NCI-H2196 treated with DMSO at 0.1 percent for 48 hours (cell line): ENCODE data around the gene PEX11A.
"Not testable (repeated sequence)": the region's sequence is repeated elsewhere in the genome, so short reads cannot be mapped to it uniquely, and the experiment has no call there.

Source experiments
- DNase-seq: peaks from one replicate; lab custom pipeline; 2025; ENCODE audit not compliant: unreplicated experiment; lab: John Stamatoyannopoulos, UW

The PEX11A gene, protein sequence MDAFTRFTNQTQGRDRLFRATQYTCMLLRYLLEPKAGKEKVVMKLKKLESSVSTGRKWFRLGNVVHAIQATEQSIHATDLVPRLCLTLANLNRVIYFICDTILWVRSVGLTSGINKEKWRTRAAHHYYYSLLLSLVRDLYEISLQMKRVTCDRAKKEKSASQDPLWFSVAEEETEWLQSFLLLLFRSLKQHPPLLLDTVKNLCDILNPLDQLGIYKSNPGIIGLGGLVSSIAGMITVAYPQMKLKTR

DNA sequence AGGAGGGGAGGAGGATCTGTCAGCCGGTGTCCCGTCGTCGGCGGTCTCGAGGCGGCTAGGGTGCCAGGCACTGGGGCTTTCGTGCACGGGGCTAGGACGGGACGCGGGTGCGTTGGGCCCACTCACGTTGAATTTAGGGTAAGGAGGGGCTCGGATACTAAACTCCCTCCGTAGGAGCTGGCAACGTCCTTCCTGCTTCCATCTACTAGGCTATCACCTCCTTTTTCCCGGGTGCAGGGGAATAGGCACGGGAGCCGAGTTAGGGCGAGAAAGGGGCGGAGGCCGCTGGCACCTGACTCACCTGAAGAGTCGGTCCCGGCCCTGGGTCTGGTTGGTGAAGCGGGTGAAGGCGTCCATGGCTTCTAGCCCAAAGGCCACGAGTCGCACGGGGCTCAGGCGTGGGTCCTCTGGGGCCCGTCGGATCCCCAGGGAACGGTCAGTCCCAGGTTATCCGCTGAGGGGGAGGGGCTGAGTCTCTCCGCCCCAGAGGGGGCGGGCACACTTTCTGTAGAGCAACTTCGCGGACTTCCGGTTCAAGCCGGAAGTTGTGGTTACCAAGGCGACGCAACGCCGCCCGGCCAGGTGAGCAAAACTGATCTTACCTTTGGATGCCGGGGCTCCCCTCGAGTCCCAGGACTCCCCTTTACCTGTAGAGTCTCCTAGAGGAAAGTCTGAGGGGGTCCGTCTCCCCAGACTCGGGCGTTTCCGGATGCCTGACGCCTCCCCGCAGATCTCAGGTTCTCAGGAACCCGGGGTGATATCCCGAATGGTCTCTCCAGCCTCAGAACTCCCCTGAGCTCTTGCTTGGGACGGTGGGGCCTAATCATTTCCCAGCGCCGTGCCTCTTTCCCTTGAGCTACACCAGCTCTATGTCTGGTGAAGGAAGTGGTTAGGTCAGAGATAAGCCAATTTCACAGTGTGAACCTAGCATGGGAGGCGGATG is at the start of gene PEX11A, which contains the start of gene WDR93:
PEX11A (minus strand) TSS at position 479 of the 943 bp plus-strand sequence; CDS start at position 357, 122 bp downstream.
WDR93 (plus strand) TSS at position 536 of the 943 bp plus-strand sequence. CDS start 10,936 bp downstream, outside the sequence.
- DNase-seq = peak; percentile 58

DNA sequence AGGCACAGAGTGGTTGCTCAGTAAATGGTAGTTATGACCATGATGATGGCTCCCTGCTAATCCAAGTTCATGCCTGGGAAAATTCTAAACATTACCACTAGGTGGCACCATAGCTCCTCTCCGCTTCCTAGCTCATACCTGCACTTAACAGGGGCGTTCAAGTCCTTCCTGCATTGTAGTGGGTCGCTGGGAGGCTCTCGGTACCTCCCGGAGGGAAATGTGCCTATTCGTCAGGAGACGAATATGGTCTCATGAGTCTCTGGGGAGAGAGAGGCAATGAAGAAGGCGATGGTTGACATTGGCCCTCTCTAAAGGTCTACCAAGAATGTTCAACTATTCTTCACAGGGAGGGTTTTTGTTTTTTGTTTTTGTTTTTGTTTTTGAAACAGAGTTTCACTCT is 49.6 kb upstream of the PEX11A start:
- peak; percentile 18 for DNase-seq

DNA sequence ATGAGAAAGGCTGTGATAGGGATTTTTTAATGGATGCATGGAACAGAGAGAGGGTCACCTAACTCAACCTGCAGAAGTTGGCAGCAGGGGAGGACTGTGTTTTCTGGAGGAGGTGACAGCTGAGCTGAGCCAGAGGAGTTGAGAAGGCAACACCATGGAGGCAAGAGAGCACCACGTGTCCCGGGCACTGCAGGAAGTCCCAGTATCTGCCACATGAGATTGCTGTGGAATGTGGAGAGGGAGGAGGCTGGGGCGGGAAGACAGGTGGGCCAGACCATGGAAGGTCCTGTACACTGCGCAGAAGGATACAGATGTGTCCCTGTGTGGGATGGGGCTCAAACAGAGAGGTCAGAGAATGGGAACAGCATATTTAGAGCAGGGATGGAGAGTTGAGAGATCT is 45.2 kb upstream of the PEX11A start:
- DNase-seq = no peak

DNA sequence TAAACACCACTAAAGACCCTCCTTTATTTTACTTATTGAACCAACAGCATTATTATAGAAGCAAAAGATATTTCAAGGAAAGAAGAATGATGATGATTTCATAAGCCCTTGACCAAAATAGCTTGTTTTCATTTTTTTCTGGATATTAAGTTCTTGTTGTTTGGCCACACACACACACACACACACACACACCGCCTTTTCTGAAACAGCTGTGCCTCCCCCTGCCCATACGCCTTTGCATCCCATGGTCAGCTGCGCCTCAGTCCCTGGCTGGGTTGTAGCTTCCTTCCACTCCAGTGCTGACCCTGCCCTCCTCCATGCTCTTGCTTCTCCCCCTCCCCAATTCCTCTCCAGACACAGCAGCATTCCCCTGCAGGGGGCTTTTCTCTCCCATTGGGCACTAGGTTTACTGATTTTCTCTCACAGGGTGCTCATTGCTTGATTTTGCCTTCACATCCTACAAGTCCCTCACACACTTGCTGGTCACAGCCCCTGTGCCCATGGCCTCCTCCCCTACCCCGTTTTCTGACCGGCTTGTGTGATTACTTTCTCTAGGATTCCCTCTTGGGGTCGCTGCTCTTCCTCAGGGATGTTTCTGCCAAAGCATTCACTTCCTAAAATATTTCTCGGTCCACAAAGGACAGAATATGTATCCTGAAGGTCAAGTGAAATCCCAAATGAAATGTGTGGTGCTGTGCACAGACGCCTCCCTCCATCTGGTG is 42.1 kb upstream of the PEX11A start:
- DNase-seq = no peak

DNA sequence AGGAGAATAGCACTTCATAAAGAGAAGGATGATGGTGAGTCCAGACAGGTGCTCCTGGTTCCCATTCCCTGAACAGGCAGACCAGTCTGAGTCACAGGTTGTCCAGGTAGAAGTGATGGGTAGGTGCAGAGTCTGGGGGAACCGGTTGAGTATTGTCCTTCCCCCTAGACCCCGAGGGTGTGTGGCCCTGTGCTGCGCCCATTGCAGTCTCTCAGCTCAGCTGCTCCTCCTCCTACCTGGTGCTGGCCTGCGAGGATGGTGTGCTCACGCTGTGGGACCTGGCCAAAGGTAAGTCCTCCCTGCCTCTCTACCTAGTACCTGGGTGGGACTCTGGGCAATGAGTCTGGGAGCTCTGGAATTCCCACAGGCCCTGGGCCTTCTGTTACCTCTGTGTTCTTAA is 40.7 kb upstream of the PEX11A start:
- no peak for DNase-seq

DNA sequence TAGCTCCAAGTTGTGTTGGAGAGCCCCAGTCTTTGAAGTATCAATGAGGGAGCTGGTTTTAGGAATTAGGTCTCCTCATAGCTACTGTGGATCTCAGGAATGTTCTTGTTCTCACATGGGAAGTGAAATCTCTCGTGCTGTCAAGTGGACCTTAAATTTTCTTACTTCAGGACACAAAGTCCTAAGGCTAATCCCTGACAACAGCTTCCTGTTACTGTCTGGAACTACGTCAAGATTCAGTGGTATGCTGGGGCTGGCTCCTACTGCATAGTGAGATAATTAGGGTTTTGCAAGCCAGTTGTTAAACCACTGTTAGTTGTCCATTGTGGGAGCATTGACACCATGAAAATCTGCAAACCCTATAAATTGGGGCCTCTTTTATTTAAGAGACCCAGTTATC is 37.7 kb upstream of the PEX11A start:
- no peak for DNase-seq

DNA sequence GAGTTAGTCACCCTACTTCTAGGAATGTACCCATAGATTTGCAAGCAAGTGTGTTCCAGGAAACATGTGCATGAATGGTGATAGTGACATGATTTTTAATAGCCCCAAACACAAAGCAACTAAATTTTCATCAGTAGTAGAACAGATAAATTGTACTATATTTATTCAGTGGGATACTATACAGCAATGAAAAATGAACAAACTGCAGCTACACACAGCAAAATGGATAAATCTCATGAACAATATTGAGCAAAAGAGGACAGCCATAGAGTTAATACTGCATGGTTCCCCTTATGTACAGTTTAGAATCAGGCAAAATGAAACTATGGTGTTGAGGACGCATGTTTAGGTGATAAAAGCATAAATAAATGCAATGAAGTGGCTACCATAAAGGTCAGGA is 34.5 kb upstream of the PEX11A start:
- no peak for DNase-seq

DNA sequence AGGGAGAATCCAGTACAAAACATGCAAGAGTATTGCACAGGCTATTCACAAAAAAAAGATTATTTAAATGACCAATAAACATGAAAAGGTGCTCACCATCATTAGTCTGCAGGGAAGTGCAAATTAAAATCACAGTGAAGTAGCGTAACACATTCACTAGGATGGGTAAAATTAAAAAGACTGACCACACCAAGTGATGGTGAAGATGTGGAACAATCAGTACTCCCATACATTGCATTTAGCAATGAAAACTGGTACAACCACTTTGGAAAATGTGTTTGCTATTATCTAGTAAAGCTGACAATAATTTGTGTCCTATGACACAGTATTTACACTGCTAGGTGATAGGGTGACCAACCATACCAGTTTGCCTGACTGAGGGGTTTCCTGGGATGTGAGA is 34.1 kb upstream of the PEX11A start:
- no peak for DNase-seq

DNA sequence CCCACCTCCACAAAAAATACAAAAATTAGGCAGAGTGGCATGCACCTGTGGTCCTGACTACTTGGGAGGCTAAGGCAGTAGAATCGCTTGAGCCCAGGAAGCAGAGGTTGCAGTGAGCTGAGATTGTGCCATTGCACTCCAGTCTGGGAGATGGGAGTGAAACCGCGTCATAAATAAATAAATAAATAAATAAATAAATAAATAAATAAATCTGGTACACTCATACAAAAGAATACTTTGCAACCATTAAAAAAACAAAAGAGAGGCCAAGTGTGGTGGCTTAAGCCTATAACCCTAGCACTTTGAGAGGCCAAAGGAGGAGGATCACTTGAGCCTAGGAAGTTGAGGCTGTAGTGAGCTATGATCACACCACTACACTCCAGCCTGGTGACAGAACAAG is 32.5 kb upstream of the PEX11A start:
- DNase-seq = no peak

DNA sequence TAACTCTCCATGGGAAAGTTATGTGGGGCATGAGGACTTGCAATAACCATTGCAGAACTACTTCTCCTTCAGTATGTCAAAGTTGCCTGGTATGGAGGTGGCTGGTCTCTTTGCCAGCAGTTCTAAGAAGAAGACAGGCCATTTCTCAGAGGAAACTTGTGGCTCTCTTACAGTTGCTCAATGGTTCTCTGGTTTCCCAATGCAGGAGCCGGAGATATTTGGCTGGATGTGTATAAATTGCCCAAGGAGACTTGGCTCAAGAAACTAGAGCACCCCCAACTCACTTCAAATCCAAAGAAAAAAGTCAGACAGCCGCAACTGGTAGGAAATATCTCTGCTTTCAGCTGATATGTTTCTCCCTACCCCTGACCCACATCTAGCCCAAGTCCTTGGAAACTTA is 24.2 kb upstream of the PEX11A start:
- no peak for DNase-seq

DNA sequence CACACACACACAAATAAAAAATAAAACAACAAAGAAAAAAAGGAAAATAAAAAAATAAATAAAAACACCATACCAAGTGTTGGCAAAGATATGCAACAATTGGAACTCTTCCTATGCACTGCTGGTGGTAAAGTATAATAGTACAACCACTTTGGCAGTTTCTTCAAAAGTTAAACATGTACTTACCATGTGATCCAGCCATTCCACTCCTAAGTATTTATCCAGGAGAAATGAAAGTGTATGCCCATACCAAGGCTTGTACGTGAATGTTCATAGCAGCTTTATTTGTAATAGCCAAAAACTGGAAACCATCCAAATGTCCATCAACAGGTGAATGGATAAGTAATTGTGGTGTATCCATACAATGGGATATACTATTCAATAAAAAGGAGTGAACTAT is 17.0 kb upstream of the PEX11A start:
- DNase-seq = no peak

DNA sequence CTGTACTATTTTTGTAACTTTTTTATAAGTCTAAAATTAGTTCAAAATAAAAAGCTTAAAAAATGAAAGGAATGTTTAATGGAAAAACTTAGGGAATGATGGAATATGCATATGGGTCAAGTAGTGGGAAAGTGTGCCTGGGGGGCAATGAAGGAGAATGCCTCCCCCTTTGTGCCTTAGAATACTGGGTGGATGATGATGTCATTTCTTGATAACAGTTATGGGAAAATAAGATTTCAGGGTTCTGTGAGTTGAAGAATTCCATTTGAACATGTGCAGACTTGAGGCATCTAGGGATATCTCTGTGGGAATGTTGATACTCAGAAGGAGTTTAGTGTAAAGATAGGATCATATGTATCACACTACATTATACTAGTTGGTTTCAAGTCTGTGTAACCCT is 13.9 kb upstream of the PEX11A start:
- DNase-seq = no peak

DNA sequence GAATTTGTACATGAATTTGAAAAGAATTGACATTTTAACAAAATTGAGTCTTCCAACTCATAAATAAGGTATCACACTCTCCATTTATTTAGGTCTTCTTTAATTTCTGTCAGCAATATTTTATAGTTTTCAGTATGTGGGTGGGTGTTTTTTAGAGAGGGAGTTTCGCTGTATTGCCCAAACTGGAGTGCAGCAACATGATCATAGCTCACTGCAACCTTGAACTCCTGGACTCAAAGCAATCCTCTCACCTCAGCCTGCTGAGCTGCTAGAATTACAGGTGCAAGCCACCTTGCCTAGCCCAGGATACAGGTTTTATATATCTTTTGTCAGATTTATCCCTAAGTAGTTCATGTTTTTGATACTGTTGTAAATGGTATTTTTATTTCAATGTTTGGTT is 4.6 kb upstream of the PEX11A start:
- no peak for DNase-seq

DNA sequence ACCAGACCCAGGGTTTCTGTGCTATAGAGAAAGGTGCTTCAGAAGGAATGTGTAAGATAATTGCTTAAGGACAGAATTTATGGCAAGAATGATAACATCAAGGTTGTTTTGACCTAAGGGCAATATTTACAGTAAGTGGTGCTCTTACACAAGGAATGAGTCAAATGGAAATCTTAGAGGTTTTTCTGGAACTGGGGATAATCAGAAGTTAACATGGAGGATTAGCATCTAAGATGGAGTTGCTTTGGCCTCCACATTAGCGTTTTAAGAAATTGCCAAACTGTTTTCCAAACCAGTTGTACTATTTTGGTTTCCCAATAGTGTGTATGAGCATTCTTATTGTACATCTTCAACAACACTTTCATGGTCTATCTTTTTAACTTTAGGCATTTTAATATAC is 3.1 kb upstream of the PEX11A start:
- DNase-seq = no peak

DNA sequence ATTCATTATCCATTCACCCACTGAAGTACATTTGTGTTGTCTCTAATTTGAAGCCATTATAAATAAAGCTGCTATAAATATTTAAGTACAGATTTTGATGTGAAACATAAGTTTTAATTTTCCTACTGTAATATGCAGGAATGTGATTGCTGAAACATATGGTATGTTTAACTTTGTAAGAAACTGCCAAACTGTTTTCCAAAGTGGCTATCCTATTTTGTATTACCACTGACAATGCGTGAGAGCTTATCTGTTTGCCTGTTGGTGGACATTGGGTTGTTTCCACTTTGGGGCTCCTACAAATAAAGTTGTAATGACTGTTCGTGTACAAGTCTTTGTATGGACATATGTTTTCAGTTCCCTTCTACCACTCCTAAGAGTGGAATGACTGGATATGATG is 2.5 kb upstream of the PEX11A start:
- no peak for DNase-seq

DNA sequence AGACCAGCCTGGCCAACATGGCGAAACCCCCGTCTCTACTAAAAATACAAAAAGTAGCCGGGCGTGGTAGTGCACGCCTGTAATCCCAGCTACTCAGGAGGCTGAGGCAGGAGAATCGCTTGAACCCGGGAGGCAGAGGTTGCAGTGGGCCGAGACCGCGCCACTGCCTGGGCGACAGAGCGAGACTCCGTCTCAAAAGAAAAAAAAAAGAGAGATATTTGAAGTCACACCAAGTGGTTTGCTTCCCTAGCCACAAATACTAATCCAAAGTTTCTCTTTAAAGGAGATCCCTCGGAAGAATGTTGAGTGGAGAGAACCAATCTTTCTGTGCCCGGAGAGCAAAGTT is 651 bp downstream of the PEX11A start:
- DNase-seq = not testable (repeated sequence)

DNA sequence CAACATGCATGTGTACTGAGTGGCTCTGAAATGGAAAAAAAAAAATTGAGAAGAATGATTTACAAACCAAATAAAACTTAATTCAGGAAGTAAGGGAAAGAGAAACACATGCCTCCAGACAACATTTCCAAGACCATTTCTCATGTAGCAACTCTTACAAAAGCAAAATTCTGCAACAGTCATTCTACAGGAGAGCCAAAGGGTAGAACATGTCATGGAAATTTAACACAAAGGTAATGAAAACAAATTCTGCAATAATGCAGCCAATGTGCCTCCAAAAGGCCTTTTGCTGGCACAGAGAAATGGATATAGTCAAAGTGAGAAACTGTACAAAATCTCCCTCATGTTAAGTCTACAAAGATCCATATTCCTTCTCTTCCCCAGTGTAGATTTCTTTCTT is 4.0 kb downstream of the PEX11A start:
- DNase-seq = no peak

DNA sequence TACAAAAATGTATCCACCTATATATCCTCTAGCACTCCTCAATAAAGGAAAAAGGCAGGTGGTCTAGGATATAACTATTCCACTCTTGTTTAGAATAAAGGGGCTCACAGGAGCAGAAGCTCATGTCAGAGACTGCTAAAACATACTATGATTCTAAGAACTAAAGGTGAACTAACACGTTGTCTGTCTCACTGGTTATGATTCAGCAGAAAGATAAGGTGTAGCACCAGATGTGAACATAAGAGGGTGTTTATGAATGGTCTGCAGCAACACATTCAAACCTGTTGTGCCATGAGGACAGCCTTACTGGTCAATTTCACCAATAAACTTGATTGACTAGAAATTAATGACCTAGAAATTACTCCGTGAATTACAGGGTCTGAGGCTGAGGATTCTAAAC is 4.6 kb downstream of the PEX11A start:
- no peak for DNase-seq

DNA sequence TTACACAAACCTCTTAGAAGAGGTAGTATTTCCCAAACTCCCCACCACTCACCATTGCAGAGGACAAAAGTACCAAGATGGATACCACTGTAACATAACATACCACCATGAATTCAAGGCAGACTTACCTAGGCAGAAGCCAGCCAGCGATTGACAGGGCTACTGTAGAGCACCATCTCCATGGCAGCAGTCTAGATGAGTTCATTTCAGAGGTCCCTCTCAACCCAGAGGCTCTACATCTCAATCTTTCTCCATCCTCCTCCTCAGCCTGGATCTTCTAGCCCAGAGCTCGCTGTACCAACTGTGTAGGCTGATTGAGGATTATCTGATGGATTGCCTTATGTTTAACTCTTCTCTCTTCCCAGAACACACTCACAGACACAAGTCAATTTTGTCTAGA is 9.4 kb downstream of the PEX11A start:
- no peak for DNase-seq

DNA sequence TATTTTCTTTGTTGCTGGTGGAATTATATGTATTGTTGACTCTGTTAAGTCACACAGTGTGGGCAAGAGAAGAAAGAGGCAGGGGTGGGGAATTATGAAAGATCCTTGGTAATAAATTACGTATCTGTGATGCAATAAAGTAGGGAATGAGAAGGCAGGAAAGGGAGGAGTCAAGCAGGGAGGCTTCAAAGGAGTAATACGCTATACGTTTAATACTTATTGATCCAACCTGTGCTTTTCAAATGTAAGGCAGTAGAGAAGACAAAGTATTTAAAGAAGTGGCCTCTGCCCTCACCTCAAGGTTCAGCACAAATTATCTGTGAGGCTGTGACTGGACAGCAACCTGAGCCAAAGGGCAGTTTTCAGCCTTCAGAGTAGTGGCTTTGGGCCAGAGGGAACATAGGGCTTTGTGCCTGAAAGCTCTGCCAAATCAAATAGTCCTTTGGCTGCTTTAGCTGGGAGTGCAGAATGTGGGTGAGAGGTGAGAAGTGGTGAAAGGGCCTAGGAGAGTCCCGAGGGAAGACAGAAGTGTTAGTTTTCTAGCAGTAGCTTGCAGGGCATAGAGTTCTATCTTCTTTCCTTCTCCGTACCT is 10.2 kb downstream of the PEX11A start:
- peak; percentile 76 for DNase-seq

DNA sequence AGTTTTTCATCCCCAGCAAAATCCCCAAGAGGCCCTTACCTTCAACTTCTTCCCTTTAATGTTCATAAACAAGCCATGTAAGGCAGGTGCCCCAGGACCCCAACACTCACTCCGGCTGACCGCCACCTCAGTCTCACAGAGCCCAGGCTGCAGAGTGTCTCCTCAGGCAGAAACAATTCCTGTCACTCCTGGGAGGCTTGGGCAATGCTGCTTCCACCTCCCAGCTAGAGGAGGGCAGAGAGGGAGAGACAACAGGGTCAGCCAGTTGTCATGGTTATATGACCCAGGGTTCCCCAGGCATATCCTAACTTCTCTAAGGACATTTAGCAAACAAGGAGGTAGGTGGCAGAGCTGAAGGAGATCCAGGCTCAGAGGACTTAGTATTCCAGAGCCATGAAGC is 11.3 kb downstream of the PEX11A start, which contains the start of gene PLIN1:
PLIN1 (minus strand) TSS at position 156 of the 400 bp plus-strand sequence. CDS start 1,878 bp downstream, outside the sequence.
- DNase-seq = no peak
